NCI-H1436 treated with DMSO at 0.1 percent for 48 hours (cell line): ENCODE measurements around the gene RSAD2.

ENCODE experiments used
- DNase-seq: peaks from one replicate; lab custom pipeline; 2025; lab: John Stamatoyannopoulos, UW

RSAD2 gene

GRCh38 chr2:6906165-6906741 is 28.7 kb downstream of the RSAD2 start:
- DNase-seq = no peak

- DNase-seq = no peak
Measured at GRCh38 chr2:6908291-6908690, 30.7 kb downstream of the RSAD2 start.

- no peak for DNase-seq
Measured at GRCh38 chr2:6909431-6910385, 32.1 kb downstream of the RSAD2 start.

- DNase-seq = no peak
Measured at GRCh38 chr2:6911721-6912120, 34.1 kb downstream of the RSAD2 start.

- DNase-seq = no peak
Measured at GRCh38 chr2:6913415-6914157, 36.0 kb downstream of the RSAD2 start.

- no peak for DNase-seq
Measured at GRCh38 chr2:6914828-6915227, 37.3 kb downstream of the RSAD2 start.

GRCh38 chr2:6915399-6915798 is 37.8 kb downstream of the RSAD2 start:
- no peak for DNase-seq

- no peak for DNase-seq
Measured at GRCh38 chr2:6916224-6916623, 38.6 kb downstream of the RSAD2 start.

GRCh38 chr2:6916736-6917070 is 39.1 kb downstream of the RSAD2 start:
- DNase-seq = no peak

GRCh38 chr2:6917071-6917760 is 39.6 kb downstream of the RSAD2 start, which contains the start of gene RNF144A:
Gene RNF144A, plus strand, starts transcription at chr2:6917412. Its CDS starts 79,515 bp downstream, at chr2:6996927.
- DNase-seq = no peak

- no peak for DNase-seq
Measured at GRCh38 chr2:6917761-6918421, 40.3 kb downstream of the RSAD2 start.

- no peak for DNase-seq
Measured at GRCh38 chr2:6919901-6920742, 42.5 kb downstream of the RSAD2 start.

GRCh38 chr2:6920743-6921064 is 43.1 kb downstream of the RSAD2 start:
- DNase-seq = no peak

- DNase-seq = no peak
Measured at GRCh38 chr2:6921321-6921922, 43.8 kb downstream of the RSAD2 start.

- no peak for DNase-seq
Measured at GRCh38 chr2:6922201-6922656, 44.7 kb downstream of the RSAD2 start.

- no peak for DNase-seq
Measured at GRCh38 chr2:6923319-6923718, 45.7 kb downstream of the RSAD2 start.

GRCh38 chr2:6924101-6924923 is 46.7 kb downstream of the RSAD2 start:
- DNase-seq = no peak

- no peak for DNase-seq
Measured at GRCh38 chr2:6924924-6925409, 47.4 kb downstream of the RSAD2 start.

- no peak for DNase-seq
Measured at GRCh38 chr2:6926071-6926732, 48.6 kb downstream of the RSAD2 start.
